HepG2 (cell line): ENCODE results near the gene ADGRF5.

Source experiments
- CTCF ChIP-seq: sonication (generic); formaldehyde crosslinking; IDR thresholded peaks from 2 replicates; pipeline ENCODE4 v1.5.0; 2020; ENCODE audit warnings: mild to moderate bottlenecking, missing genetic modification reagents, moderate library complexity
- DPF2 ChIP-seq: sonication (generic); formaldehyde crosslinking; IDR thresholded peaks from 2 replicates; pipeline ENCODE4 v1.4.0; 2020; ENCODE audit warnings: mild to moderate bottlenecking, low read depth, missing genetic modification reagents, borderline replicate concordance
- POLR2AphosphoS5 ChIP-seq: IDR thresholded peaks from 2 replicates; pipeline ENCODE4 v1.6.1; 2012; ENCODE audit warnings: low read depth, low read length
- ZNF740 ChIP-seq: sonication (generic); formaldehyde crosslinking; IDR thresholded peaks from 2 replicates; pipeline ENCODE4 v1.4.0; 2020; ENCODE audit warnings: missing genetic modification reagents

- TF ChIP-seq DPF2: no peak
- no peak for TF ChIP-seq ZNF740 (CRISPR knock-in tag)
- no peak for TF ChIP-seq CTCF (CRISPR knock-in tag)
- TF ChIP-seq POLR2AphosphoS5: no peak
These were observed at the start of gene ADGRF5 for GRCh38 chr6:46921731-46922130.
